IPS DF 4.7 (cell line): ENCODE data around the gene CDKAL1.
"Not testable (repeated sequence)": the region's sequence is repeated elsewhere in the genome, so short reads cannot be mapped to it uniquely, and the experiment has no call there.

Source experiments
- DNase-seq: peaks from one replicate; pipeline ENCODE4 v3.0.0-alpha.2; 2013; ENCODE audit warnings: low spot score; ENCODE audit errors: extremely low read depth

Gene CDKAL1

DNA sequence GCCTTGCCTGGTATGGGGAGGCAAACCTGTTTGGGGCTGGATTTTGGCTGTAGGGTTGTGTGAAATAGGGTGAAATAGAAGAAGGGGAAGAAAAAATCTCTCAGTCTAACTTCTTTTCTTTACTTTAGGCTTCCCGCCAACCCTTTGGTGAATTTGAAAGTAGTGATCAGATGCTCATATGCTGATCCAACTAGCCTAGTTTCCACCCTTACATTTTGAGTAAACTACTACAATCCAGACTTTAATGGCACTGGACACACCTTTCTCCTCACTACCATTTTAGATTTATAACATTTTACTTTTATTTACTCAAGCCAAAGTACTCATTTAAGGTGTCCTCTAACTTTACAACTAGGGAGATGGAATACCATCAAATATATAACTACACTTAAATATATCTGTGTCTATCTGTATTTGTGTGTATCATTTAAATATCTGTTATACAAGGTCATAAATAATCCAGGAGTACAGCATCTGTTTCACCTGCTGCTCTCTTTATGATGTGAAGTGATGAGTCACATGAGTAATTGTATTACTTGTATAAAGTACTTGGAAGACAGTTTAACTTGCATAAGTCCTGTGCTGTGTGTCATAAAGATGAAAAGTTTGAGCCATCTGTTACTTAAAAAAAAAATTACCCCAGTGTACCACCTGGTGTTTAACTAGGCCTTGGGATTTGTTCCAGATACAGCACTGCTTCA is 172.1 kb downstream of the CDKAL1 start:
- DNase-seq: no peak

DNA sequence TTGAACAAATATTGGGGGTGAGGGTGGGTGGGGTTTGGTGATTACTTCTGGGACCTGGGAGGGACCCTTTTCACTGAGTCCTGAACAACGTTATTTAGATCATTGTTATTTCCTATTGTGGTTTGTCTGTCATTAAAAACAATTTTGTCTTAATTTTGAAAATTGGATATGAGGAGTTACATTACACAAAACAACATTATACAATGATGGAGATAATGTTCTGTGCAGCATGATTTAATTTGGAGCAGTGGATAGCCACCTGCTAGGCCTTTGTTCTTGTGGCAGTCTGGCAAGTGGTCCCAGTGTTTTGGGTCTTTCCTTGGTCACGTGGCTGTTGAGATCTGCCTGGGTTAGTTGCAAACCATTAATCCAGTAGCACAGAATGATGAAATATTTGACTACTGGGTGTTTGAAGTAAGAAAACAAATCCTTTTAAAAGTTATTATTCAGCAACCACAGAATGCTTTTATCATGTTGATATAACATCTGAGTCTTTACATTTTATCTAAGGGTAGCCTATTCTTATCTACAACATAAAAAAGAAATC is 172.8 kb downstream of the CDKAL1 start:
- no peak for DNase-seq

DNA sequence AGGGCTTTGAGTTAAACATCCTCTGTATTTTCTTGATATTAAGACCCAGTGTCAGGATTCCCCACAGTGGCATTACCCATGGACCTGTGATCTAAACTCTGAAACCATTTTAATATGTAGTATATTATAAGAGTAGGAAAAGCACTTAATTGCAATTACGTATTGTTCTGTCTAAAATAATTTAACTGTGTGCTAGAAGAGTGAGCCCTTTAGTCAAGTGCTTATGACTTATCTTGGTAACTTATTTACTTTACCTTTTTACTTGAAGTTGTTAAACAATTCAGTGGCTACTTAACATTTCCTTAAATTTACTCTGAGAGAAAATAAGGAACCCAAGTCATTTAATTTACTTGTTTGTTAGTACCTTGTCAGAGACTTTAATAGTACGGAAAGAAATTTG is 173.6 kb downstream of the CDKAL1 start:
- DNase-seq: no peak

DNA sequence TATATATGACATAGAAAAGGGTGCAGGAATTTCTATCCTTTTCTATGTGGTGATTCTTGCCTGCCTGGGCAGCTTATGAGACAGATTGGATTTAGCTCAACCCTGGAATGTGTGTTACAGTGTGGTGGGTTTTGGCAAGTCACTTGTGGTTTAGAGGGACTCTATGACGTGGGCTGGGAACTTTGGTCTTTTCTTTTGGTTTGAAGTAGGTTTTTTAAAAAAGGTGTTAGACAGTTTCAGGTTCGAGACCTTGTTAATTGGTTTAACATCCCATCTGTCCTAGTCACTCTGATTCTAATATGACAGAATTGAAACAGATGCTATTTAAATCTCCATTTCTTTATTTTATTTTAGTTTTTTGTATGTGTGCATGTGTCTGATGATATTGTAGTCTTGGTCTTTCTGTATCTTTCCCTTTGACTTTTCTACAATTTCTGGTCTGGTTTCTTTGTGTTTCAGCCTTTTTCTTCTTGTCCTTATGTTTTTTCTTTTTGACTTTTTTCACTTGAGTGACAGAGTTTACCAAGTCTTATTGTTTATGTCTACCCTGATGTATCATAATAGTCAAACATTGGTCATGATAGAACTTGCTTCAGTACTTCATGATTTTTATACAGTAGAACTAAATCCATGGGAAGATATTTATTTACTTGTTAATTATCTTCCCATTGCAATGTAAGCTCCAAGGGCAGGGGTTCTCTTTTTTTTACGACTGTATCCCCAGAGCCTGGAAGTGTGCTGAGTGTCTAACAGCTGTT is 174.3 kb downstream of the CDKAL1 start:
- no peak for DNase-seq

DNA sequence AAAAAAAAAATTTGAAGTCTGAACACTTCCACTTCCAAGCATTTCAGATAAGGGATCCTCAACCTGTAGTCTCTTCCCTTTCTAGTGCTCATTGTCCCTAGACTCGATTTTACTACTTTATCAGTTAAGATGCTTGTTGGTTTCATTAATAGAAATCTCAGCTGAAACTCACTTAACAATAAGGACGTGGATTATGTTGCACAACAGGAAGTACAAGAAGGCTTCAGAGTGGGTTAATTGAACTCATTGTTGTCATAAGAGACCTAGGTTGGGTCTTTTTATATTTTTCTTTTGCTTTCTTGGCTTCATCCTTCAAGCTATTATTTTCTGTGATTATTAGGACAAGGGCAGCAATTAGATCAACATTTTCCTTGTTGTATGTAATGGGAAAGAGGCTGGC is 175.2 kb downstream of the CDKAL1 start:
- DNase-seq: no peak

DNA sequence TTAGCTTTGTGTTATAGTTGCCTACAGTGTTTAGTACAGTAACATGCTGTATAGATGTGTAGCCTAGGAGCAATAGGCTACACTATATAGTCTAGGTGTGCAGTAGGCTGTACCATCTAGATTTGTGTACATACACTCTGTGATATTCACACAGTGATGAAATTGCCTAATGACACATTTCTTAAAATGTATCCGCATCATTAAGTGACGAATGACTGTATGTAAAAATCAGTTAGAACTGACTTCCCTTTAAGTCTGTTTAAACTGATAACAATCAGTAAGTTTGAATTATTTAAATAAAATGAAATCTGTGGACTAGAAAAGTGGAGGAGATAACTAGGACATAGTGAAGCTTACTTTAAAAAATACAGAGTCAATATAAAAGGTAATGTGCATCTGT is 176.1 kb downstream of the CDKAL1 start:
- no peak for DNase-seq

DNA sequence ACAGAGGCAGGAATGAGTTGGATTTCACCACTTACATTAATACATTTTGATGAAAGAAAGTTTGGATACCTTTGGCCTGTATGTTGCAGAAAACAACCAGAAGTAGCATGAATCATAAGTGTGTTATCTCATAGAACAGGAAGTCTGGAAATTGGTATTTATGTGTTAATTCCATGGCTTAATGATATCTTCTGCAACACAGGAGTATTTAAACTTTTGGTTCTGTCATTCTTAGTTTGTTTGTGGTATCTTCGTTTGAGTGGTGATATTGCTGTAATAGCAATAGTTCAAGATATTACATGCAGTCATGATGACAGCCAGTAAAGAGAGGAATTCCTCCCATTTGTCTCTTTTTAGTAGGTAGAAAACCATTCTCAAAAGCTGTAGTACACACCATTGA is 177.3 kb downstream of the CDKAL1 start:
- no peak for DNase-seq

DNA sequence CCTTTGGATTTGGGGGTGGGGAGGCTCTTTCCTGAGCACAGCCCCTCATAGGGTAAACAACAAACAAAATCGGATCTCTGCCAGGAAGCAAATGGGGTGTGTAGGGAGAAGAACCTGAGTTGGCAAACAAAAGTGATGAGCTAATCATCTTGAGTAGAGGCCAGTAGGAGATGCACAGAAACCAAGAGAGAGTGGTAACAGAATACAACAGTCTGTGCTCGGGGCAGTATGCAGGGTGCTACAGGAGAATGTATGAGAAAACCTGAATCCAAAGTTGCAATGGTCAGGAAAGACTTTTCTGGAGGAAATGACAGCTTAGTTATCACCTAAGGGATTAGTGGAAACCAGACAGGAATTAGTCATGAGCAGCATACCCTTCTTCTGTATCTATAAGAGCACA is 177.8 kb downstream of the CDKAL1 start:
- DNase-seq: no peak

DNA sequence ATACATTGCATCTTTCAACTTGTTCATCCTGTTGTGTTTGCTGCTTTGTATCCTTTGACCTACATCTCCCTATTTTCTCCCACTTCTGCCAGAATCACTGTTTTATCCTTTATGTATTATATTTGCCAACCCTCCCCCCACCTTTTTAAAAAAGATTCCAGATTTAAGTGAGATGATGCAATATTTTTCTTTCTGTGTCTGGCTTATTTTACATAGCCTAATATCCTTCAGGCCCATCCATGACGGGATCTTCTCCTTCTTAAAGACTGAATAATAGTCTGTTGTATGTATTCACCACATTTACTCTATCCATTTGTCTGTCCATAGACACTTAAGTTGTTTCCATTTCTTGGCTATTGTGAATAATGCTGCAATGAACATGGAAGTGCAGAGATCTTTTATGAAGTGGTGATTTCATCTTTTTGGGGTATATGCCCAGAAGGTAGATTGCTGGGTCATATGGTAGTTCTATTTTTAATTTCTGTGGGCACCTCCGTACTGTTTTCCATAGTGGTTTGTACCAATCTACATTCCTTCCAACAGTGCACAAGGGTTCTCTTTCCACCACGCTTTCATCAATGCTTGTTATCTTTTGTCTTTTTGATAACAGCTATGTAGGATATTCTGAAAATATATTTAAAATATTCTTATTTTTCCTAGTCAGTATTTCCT is 181.0 kb downstream of the CDKAL1 start:
- no peak for DNase-seq

DNA sequence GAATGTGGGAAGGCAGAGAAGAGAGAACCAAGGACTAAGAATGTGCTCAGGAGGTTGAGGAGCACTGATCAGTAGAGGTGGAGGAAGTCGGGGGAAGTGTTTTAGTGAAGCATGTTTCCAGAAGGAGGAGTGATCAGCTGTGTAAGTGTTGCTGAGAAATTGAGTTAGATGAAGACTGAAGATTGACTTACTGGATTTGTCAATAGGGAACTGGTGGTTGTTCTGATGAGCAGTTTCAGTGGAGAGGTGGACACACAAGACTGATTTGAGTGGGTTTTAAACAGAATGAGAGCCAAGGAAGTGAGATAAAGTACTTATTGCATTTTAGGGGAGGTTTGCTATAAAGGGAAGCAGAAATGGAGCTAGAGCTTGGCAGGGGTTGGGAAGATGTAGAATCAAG is 182.6 kb downstream of the CDKAL1 start:
- DNase-seq: no peak

DNA sequence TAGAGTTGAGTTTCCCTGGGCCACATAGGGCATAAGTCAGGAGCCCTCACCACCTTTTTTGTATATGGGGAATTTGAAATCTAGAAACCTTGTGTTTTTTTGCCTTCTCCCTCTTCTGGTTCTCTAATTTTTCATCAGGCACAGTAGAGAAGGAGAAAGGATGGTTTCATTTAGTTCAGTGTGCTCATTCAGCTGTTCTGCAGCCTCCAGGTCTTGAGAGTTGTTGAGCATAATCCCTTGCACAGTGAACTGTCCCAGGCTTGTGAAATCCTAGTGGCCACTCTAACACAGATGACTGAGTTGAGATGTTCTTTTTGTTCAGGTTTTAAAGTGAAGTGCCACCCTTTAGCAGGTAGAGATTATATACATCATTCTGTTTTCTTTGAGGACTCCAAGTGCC is 183.5 kb downstream of the CDKAL1 start:
- DNase-seq: no peak

DNA sequence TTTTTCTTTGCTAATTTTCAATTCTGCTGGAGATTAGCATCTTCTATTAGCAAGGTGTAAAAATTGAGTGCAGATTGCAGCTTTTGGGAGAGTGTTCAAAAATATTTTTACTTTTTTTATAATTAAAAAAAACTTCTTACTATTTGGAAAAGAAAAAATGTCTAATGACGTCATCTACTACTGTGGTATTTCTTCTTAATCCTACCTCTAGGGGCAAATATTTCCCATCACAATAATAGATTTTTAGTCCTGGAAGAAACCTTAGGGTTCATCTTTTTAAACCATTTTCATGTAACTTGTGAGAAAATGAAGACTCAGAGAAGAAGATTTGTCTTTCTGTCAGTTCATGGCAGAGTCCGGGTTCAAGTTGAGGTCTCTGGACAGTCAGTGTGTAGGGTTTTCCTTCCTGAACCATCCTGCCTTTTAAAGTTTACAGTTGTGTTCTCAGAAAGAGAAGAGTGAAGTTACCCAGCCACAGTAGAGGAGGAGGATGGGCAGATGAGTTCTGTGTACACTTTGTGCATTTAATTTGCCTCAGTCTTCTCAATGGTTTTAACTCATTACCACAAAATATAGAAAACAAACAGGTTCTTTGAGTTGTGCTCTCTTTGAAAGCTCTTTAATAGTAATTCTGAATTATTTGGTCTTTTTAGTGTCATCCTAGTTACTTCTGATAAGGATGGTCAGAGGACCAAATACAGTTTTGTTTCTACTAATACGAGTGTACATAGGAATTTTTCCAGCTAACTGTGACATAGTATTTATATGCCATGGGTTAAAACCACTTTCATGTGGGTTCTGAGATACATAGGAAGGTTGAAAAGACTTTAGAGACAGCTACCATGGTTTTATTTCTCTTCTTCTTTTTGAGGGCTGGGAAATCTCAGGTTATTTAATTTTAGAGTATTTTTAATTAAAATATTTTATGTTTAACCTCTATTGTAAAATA is 184.7 kb downstream of the CDKAL1 start:
- no peak for DNase-seq

DNA sequence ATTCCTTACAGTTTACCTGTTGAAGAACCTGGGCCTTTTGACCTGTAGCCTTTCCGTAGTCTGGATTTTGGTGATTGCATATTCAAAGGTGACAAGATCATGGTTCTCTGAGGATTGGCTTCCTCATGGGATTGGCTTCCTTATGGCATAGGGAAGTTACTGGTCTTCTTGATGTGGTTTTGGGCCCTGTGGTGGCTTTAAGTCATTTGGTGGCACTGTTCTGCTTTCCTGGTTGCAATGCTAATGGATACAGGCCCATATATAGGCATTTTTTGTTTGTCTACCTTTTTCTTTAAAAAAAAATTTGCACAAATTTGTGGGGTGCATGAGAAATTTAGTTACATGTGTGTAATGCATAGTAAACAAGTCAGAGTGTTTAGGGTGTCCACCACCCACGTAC is 185.7 kb downstream of the CDKAL1 start:
- DNase-seq: no peak

DNA sequence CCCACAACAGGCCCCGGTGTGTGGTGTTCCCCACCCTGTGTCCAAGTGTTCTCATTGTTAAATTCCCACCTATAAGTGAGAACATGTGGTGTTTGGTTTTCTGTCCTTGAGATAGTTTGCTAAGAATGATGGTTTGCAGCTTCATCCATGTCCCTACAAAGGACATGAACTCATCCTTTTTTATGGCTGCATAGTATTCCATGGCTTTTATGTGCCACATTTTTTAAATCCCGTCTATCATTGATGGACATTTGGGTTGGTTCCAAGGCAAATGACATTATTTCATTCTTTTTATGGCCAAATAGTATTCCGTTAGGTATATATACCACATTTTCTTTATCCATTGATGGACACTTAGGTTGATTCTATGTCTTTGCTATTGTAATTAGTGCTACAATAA is 186.9 kb downstream of the CDKAL1 start:
- not testable (repeated sequence) for DNase-seq

DNA sequence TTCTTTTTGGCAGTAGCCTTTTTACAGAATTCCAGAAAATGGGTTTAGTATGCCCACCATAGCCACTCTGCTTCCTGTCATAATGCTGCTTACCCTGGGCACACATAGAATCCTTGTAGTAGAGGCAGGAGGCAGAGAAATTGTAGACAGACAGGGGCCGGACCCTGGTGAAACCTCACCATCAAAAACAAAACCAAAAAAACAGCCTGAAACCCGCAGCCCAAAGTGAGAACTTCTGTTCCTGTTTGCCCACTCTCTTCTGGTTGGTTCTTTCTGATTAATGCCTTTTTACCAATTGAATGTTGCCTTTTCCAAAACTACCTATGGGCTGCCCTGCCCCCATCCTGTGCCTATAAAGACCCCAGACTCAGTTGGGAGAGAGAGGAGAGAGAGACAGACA is 188.2 kb downstream of the CDKAL1 start:
- no peak for DNase-seq

DNA sequence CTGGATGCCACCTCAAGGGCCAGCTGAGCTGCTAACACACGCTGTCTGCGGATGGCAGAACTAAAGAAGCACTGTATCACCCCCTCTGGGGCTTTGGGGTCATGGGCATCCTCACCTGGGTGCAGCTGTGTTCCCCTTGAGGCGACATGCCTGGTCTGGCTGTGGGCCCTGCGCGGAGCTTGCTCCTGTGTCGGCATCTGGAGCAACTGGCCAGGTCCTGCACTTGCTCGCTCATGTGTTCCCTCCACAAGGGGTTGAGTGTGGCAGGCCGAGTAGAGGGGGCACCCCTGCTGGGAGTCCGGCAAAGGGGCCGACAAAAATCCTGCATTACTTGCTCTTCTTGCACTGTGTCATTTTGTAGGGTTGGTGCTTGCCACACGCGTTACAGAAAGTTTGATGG is 189.0 kb downstream of the CDKAL1 start:
- DNase-seq: no peak

DNA sequence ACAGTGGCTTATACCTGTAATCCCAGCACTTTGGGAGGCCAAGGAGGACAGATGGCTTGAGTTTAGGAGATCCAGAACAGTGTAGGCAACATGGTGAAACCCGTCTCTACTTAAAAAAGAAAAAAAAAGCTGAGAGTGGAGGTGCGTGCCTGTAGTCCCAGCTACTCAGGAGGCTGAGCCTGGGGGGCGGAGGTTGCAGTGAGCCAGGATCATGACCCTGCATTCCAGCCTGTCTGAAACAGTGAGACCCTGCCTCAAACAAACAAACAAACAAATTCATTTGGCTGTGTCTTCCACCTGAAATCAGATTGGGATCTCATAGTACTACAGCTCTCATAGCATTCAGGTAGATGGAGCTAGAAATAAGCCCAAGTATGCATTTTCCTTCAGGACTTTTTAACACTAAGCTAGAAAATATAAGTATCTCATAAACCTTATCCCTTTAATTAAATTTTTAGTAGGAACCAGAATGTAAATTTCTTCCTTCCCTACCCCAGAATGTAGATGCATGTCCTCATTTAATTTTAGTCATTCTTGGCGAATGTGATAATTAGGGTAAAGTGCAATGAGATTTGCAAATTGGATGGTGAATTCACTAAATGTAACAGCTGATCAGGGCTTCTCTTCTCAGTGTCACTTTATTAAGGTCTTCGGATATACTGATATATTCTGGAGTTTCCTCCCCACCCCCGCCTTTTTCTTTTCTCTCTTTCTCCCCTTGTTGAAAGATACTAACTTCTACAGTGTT is 190.4 kb downstream of the CDKAL1 start:
- no peak for DNase-seq

DNA sequence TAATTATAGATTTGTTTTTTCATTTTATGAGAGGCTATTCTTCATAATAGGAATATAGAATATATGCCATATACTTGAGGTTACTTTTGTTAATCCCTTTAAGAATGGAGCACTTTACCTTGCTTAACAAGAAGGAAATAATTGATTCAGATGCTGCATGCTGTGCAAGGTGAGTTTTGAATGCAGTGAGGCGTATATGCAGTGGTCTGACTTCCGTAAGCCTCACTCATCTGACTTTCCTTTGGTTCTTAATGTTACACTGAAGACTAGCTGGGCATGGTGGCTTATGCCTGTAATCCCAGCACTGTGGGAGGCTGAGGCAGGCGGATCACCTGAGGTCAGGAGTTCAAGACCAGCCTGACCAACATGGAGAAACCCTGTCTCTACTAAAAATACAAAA is 191.0 kb downstream of the CDKAL1 start:
- DNase-seq: not testable (repeated sequence)

DNA sequence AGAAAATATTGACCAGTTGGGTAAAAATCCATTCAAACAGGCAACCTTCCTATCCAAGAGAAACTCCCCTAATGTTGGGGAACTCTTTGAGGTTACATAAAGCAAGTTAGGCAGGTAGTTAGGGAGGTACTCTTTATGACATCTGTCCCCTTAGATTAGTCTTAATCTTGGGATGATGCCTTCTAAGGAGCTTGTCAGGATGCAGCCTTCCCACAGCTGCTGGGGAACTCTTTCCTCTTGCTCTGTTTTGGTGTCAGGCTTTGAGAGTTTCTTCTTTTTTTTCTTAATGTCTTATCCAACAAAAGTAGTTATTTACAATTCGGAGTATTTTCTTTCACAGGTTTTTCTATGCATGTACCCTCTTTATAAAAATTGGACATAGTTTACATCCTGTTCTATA is 194.8 kb downstream of the CDKAL1 start:
- DNase-seq: no peak

DNA sequence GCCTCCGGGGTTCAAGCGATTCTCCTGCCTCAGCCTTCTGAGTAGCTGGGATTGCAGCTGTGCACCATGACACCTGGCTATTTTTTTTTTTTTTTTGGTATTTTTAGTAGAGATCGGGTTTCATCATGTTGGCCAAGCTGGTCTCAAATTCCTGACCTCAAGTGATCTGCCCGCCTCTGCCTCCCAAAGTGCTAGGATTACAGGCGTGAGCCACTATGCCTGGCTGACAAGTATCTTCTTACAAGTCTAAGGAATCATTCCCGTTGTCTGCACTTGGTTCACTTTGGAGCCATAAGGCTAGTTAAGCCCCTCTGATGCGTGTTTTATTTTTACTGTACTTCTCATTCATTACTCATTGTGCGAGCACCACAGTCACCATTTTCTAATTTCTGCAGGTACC is 198.1 kb downstream of the CDKAL1 start:
- DNase-seq: not testable (repeated sequence)
